Stimulated activated CD8-positive, alpha-beta memory T cell treated with anti-CD3 and anti-CD28 coated beads, Interleukin-12 subunit alpha, Interleukin-12 subunit beta, amount 100 ng/mL, for 1 hour (primary cell): ENCODE data around the gene STRAP.

ENCODE experiments used
- DNase-seq: peaks from one replicate; pipeline ENCODE4 v3.0.0-alpha.2; 2020; ENCODE audit warnings: low read depth

Gene STRAP, protein sequence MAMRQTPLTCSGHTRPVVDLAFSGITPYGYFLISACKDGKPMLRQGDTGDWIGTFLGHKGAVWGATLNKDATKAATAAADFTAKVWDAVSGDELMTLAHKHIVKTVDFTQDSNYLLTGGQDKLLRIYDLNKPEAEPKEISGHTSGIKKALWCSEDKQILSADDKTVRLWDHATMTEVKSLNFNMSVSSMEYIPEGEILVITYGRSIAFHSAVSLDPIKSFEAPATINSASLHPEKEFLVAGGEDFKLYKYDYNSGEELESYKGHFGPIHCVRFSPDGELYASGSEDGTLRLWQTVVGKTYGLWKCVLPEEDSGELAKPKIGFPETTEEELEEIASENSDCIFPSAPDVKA

DNA sequence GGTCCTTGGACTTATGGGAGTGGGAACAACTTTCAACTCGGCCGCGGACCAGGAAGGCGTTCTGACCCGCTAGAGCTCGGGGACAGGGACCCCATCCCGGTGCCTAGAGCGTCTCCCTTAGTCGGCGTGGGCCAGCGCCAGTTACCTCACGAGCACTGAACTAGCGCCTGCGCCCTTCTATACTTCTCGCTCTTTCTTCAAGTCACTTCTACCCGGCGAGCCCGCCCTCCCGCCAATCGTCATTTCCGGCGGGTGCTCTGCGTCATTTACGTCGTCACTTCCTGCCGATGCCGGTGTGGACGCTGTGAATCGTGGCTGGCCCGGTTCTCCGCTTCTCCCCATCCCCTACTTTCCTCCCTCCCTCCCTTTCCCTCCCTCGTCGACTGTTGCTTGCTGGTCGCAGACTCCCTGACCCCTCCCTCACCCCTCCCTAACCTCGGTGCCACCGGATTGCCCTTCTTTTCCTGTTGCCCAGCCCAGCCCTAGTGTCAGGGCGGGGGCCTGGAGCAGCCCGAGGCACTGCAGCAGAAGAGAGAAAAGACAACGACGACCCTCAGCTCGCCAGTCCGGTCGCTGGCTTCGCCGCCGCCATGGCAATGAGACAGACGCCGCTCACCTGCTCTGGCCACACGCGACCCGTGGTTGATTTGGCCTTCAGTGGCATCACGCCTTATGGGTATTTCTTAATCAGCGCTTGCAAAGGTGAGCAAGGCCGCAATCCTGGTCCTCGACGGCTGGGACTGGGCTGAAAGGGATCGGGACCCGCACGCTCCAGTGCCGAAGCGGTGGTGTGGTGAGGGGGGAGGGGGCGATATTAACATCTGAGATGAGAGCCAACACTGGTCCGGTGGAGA lies at the start of gene STRAP:
Gene STRAP, plus strand, starts transcription at position 270 of the 854 bp plus-strand sequence. Its CDS starts 321 bp downstream, at position 591.
- DNase-seq, result peak; percentile 90

DNA sequence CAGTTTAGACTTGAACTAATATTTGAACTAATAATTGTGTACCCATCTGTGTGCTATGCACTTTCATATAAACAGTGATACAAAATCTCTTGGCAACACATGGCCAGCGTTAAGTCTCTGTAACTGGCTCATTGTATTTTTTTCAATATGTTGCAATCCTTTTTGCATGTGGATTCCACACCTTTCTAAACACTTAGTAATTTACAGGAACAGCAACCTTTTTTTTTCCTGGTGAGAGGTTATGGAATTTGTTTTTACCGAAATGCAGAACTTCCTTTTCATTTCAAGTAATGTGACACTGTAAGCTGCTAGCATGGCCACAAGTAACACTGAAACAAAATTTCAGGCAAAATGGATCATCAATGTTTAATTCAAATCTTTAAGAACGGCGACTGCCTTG lies 47.6 kb upstream of the STRAP start:
- no peak for DNase-seq

DNA sequence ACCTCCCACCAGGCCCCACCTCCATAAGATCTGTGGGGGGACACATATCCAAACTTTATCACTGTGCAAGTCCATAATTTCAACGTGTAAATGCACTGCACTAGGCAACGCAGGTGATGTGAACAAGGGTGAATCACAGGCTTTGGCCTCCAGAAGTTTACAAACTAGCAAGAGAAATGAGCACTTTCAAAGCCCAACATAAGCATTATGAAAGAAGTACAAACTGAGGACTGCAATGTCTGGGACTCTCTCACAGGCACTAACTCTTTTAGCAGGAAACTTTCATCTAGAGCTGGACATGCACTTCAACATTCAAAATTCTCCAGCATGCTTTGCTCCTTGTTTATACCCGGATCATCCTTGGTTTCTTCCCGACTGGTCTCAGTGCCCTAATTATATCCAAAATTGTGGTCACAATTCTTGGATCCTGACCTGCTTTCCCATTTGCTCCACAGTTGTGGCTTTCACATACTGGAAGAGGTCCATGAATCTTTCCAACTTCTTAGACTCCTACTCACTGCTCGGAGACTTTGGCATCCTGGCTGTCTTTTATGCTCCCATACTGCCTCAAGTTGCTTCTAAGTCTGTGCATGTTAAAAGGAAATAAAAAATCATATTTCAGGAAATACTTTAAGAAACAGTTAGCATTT lies 44.9 kb upstream of the STRAP start:
- DNase-seq, result no peak

DNA sequence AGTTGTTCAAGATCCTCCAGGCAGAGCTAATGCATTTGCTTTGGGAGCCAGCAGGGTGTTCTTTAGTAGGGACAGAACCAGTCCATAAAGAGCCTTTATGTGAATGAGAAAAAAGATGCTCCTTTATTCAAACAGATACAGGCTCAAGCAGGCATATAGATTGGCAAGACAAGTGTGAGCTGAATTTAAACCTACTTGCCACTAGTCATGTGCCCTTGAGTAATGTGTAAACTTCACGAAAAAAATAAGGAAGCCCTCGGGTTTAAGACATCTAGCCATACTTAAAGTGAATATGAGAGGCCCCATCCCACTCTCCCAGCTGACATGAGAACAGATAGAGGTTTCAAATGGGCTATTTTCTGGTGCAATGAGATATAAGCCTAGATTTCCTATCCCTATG lies 43.1 kb upstream of the STRAP start:
- DNase-seq, result no peak

DNA sequence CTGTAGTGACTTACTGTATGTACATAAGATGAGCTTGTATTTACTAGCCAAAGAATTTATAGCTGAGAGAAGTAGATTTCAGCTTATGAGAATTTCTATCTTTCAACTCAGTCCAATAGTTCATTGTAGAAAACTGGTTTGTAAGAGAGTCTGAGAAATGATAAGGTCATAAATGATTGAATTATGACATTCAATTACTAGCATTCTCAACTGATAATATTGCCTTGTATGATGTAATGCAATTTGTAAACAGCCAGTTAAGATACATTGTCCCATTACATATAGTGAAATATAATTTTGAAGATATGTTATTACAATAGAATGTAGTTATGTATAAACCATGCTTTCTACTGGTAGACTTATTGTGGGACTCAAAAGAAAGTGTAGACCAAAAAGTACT lies 42.5 kb upstream of the STRAP start:
- DNase-seq, result no peak

DNA sequence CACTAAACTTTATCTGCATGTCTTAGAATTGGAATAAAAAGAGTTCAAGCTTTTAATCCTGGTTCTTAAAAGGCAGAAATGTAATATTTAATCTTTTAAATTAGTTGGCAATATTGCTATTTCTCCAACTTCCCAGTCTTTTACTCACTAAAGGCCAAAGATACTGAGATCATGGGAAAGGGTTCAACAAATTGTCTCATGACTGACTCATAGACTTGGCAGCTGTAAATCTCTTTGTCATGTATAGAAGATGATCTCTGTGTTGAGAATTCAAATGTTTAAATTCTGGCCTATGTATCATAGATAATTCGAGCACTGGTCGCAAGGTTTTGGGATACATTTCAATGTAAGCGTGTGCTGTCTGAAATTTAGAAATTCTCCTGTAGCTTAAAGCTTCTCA lies 40.1 kb upstream of the STRAP start:
- DNase-seq, result no peak

DNA sequence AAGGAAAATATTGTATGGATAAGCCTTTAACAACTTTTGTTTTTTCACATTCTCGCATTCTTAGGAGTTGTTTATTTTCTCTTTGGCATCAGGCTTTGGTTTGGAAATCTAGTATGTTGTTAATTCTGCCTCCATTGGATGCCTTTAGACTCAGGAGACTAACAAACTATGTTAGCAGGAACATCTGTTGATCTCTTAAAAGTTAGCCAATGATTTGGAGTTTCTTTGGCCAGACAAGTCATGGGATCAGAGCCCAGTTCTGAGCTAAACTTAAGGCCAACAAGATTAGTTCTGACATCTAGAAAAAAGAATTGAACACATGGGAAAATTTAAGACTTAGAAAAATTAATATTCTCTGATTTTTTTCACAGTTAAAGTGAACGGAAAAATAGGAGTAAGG lies 35.3 kb upstream of the STRAP start:
- no peak for DNase-seq

DNA sequence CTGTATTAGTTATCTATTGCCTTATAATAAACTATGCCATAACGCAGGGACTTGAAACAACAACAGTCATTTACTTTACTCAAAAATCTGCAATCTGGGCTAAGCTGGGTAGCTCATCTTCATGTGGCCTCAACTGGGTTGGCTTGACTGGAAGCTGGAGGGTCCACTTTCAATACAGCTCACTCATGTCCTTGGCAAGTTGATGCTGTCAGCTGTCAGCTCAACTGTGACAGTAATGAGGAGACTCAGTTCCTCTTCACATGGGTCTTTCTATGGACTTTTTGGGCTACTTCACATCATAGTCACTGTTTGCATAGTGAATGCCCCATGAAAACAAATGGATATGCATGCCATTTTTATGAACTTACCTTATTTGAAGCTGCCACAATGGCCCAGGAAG lies 33.6 kb upstream of the STRAP start:
- no peak for DNase-seq

DNA sequence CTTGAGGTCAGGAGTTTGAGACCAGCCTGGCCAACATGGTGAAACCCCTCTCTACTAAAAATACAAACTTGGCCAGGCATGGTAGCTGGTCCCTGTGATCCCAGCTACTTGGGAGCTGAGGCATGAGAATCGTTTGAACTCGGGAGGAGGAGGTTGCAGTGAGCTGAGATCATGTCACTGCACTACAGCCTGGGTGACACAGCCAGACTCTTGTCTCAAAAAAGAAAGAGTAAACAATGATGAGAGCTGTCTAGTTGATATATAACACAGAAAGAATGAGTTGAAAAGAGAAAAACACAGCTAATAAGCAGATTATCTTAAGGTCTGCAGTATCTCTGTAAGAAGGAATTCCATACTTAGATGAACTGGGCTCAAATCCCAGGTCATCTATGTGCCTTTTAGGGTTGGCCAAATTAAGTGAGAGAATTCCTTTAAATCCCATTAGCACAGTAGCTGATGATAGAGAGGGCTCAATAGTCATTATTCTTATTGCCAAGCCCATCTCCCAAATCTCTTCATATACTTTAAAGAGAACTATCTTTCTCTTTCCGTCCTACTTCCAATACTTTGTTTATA lies 31.1 kb upstream of the STRAP start:
- no peak for DNase-seq

DNA sequence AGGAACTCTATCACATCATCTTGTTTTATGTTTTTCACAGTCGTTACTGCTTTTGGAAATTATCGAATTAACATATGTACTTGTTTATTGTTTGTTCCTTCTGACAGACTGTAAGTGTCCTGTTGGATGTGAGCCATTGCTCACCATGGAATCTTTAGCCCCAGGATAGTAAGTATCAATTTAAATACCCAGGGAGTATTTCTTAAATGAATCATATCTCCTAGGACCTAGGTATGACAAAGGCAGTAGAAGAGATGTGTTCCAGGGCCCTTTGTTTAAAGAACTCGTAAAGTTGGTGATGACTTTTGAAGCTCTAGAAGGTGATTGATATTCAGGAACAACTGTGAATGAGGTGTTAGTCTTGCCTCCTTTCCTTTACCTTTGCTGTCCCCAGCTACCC lies 30.3 kb upstream of the STRAP start:
- DNase-seq, result no peak

DNA sequence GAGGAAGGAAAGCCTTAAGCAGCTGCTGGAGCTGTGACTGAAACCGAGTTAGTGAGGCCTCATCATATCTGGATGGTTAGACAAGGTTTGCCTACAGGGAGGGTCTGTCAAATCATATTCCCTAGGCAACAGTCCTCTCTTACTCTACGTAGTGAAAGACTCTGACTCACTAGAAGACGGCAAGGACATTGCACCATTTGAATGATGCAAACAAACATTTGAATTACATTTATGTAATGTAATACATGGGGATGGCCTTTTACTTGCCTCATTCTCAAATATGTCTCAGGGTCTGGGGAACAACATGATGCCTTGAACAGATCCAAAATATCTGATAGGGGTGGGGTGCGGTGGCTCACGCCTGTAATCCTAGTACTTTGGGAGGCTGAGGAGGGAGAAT lies 29.8 kb upstream of the STRAP start:
- no peak for DNase-seq

DNA sequence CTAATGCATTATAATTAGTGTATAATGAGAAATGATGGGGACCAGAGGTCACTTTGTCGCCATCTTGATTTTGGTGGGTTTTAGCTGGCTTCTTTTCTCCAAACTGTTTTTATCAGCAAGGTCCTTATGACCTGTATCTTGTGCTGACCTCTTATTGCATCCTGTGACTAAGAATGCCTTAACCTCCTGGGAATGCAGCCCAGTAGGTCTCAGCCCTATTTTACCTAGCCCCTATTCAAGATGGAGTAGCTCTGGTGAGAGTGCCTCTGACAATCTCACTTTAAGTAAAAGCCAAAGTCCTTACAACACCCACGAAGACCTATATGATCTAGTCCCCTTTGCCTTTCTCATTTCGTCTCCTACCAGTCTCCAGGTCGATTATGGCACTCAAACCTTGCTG lies 28.3 kb upstream of the STRAP start:
- no peak for DNase-seq

DNA sequence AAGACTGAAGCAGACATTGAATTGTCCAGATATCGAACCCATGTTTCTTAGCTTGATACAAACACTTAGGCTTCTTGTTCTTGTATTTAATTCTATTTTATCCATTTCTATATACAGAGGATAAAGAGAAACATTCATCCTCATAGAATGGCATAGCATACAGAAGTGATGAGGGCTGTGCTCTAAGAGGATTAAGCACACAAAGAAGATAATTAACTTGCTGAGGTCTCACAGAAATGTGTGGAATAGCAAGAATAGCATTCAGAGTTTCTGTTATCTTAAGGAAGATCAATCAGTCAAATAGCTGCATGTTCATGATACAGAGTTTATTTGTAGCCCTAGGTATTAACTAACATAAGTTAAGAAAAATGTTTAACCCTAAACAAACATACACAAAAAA lies 27.3 kb upstream of the STRAP start:
- DNase-seq, result no peak

DNA sequence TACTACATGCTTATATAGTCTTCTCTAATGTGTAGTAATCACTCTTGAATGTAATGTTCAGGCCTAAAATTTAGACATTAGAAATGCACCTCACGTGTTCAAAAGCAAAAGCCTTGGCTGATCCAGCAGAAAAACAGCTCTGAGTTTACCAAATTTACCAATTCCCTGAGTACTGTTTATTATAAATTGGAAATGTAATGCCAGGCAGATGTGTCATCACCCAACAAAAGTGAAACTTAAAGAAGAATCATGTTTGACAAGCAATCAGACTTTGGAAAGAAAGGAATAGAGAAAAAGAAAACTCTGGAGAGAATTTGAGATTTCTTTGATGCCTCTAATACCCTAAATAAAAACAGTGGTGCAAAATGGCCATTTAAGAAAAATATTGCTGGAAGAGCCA lies 26.5 kb upstream of the STRAP start:
- DNase-seq, result no peak

DNA sequence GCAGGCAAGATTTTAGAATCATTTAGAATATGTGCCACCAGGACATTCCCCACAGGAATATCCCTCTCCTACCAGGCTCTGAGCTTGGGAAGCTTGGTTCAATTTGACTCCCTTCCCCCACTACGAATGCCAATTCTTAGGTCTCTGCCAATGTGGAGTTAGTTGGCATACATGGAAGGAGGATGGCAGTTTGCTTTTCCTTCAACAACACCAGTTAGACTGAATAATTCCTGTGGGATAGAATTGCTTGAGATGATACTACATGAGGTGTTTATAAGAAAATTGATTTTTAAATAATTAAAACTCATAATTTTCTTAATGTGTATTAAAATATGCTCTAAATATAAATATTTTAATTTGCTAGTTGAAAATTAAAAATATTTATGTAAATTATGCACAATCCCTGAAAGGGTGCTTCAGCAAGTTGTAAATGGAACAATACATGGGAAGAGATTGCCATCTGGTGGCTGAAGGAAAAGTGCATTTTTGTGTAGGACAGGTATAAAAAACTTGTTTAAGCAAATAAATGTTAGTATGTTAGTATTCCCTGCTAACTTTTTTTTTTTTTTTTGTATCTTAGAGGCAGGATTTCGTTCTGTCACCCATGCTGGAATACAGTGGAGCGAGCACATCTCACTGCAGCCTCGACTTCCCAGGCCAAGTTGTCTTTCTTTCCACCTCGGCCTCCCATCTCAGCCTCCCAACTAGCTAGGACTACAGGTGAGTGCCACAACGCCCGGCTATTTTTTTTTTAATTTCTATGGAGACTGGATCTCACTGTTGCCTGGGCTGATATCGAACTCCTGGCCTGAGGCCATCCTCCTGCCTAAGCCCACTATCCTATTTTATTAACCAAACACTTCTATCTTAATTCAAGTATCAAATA lies 25.8 kb upstream of the STRAP start:
- DNase-seq, result peak; percentile 22

DNA sequence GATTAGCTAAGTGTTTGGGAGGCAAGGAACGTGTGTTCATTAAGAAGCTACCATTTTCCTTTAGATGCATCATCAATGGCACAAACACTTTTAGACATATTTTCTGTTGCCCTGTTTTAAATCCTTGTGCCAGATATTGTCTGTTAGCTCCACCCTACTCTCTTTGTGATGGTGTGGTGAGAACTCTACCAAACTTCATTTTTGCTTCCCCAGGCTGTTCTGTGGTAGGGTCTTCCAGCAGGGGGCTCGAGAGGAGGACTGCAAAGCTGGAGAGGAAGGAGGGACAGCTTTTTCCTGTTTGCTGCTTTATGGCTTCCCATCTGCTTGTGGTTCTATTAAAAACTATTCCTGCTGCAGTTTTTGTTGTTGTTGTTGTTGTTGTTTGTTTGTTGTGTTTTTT lies 23.8 kb upstream of the STRAP start:
- DNase-seq, result no peak

DNA sequence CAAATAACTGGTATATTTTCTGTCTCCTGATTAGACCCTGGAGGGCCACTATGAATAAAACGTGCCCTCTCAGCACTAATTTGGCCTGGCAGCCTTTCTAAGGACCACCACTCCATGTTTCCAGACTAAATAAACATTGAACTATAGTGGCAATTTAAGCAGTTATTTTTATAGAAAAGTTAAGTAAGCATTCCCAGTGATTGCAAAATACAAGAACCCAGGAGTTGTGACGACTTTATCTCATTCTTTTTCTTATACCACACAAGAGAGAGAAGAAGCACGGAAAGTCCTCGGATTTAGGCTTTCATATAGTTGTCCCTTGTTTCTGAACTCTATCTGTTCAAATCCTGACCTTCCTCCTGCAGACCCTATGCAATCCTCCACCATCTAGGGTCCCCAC lies 23.1 kb upstream of the STRAP start:
- no peak for DNase-seq

DNA sequence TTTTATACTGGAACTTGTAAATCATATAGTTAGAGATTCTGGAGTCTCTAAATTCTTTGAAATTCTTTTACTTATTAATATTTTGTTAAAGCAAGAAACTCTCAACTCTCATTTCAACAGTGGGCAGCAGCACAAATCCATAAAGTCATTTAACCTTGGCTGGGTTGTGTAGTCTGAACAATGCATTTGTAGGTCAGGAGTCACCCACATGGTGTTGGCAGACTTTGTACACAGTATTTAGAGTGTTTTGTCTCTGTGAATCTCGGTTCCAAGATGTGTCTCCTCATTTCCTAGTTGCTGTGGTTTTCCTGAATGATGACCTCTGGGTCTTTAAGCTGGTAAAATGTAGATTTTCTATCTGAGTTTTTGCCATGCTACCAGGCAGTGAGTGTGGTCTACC lies 20.8 kb upstream of the STRAP start:
- no peak for DNase-seq

DNA sequence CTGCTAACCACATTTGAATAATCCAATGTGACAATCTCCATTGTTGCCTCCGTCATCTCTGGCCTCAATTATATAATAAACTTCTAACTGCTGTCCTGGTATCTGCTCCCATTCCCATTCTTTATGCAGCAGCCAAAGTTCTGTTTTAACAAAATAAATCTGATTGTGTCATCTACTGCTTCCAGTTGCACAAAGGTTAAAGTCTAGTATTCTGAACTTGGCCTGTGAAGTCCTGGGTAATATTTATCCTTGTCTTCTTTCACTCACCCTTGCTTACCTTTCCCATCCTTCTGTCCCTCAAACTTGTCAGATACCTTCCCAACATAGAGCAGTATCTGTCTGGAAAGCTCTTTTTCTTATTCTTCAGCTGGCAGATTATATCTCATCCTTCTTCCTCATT lies 19.3 kb upstream of the STRAP start:
- no peak for DNase-seq

DNA sequence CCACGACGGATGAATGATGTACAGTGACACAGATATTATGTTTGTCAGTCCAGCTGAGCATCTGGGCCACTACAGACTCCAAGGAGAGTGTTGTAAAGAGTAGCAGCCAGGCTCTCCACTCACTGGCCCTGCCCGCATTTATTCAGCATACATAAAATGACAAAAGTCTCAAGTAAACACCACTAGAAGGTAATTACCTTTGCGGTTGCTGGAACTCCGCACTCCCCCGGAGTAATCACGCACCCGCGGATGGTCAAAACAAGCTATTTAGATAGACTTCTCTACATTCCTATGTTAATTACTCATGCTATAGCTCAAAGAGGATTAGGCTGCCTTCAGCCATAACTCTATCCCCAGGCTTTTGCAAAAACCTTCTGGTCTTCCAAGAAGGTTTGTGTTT lies 18.8 kb upstream of the STRAP start:
- no peak for DNase-seq

DNA sequence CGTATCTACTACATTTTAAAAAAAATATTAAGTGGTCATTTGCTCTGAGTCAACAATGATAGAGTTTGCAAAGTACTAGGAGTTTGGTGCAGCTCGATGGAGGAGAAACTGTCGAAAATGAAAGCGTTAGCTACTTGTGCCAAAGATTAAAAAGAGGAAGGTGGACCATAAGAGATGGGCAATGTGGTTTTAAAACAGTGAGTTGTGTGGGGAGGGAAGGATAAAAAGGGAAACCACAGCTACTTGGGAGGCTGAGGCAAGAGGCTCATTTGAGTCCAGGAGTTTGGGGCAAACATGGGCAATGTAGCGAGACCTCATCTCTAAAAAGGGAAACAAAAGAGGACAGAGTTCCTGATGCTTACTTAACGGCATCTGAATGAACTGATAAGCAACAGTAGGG lies 18.2 kb upstream of the STRAP start:
- DNase-seq, result no peak

DNA sequence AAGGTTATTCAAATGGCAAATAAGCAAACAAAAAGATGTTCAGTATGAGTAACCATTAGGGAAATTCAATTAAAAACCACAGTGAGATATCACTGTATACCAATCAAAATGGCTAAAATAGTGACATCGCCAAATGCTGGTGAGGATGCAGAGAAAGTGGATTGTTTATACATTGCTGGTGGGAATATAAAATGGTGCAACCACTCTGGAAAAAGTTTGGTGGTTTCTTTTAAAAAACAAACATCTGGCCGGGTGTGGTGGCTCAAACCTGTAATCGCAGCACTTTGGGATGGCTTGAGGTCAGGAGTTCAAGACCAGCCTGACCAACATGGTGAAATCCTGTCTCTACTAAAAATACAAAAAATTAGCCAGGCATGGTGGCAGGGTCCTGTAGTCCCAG lies 14.0 kb upstream of the STRAP start:
- DNase-seq, result no peak
